H9 (cell line): ENCODE data around the gene GABBR2. TPM values are rescaled to one million over a fixed set of nuclear protein-coding genes. Genes with fewer than 3 reads are reported as not detected.
A peak's percentile ranks its signal among the peaks of the same experiment; 100 is the strongest.

Source experiments
- DNase-seq: peaks from one replicate; pipeline ENCODE4 v3.0.0-alpha.2; 2017
- H2AFZ ChIP-seq: one replicate; pipeline ENCODE4 v1.6.1; 2013; ENCODE audit warnings: mild to moderate bottlenecking, low read length, control low read depth, moderate library complexity
- H2AK5ac ChIP-seq: 2 replicates; pipeline ENCODE4 v1.6.1; 2013; ENCODE audit warnings: low read length, control low read depth, mixed read lengths; ENCODE audit not compliant: insufficient read length
- H2BK120ac ChIP-seq: one replicate; pipeline ENCODE4 v1.6.1; 2013; ENCODE audit warnings: low read depth, mild to moderate bottlenecking, low read length, control low read depth, inconsistent platforms; ENCODE audit not compliant: poor library complexity, severe bottlenecking
- H2BK12ac ChIP-seq: 2 replicates; pipeline ENCODE4 v1.6.1; 2013; ENCODE audit warnings: low read length, control low read depth, mixed read lengths, low read depth; ENCODE audit not compliant: insufficient read length
- H2BK15ac ChIP-seq: 2 replicates; pipeline ENCODE4 v1.6.1; 2013; ENCODE audit warnings: low read depth, low read length, control low read depth
- H2BK20ac ChIP-seq: one replicate; pipeline ENCODE4 v1.6.1; 2013; ENCODE audit warnings: low read depth, mild to moderate bottlenecking, low read length, control low read depth, inconsistent platforms; ENCODE audit not compliant: poor library complexity, severe bottlenecking
- H2BK5ac ChIP-seq: 2 replicates; pipeline ENCODE4 v1.6.1; 2013; ENCODE audit warnings: low read length, control low read depth, mixed read lengths; ENCODE audit not compliant: insufficient read length
- H3K14ac ChIP-seq: 2 replicates; pipeline ENCODE4 v1.6.1; 2013; ENCODE audit warnings: low read length, control low read depth; ENCODE audit not compliant: insufficient read depth
- H3K18ac ChIP-seq: 2 replicates; pipeline ENCODE4 v1.6.1; 2013; ENCODE audit warnings: low read depth, mild to moderate bottlenecking, mixed read lengths, low read length, control low read depth; ENCODE audit not compliant: insufficient read length
- H3K23ac ChIP-seq: 2 replicates; pipeline ENCODE4 v1.6.1; 2013; ENCODE audit warnings: low read length, control low read depth, mixed read lengths, low read depth; ENCODE audit not compliant: insufficient read length
- H3K23me2 ChIP-seq: 2 replicates; pipeline ENCODE4 v1.6.1; 2013; ENCODE audit warnings: low read depth, mild to moderate bottlenecking, mixed read lengths, low read length, control low read depth; ENCODE audit not compliant: insufficient read length, poor library complexity, severe bottlenecking
- H3K27ac ChIP-seq: 2 replicates; pipeline ENCODE4 v1.5.1; 2013; ENCODE audit warnings: low read length, control low read depth, mixed read lengths, low read depth; ENCODE audit not compliant: insufficient read length
- H3K27me3 ChIP-seq: 2 replicates; pipeline ENCODE4 v1.6.1; 2013; ENCODE audit warnings: low read length, control low read depth, inconsistent platforms; ENCODE audit not compliant: insufficient read depth
- H3K4ac ChIP-seq: 2 replicates; pipeline ENCODE4 v1.6.1; 2013; ENCODE audit warnings: low read depth, mild to moderate bottlenecking, control low read depth, inconsistent platforms, low read length, moderate library complexity
- H3K4me1 ChIP-seq: 2 replicates; pipeline ENCODE4 v1.6.1; 2013; ENCODE audit warnings: low read length, control low read depth, inconsistent platforms; ENCODE audit not compliant: insufficient read depth
- H3K4me2 ChIP-seq: 2 replicates; pipeline ENCODE4 v1.6.1; 2013; ENCODE audit warnings: low read length, control low read depth, mixed read lengths; ENCODE audit not compliant: insufficient read length, insufficient read depth
- H3K56ac ChIP-seq: 2 replicates; pipeline ENCODE4 v1.6.1; 2013; ENCODE audit warnings: low read depth, mild to moderate bottlenecking, mixed read lengths, low read length, control low read depth; ENCODE audit not compliant: insufficient read length
- H3K79me1 ChIP-seq: 2 replicates; pipeline ENCODE4 v1.6.1; 2013; ENCODE audit warnings: low read depth, mild to moderate bottlenecking, moderate library complexity, low read length, control low read depth, inconsistent platforms; ENCODE audit not compliant: insufficient read depth, poor library complexity, severe bottlenecking
- H3K79me2 ChIP-seq: 2 replicates; pipeline ENCODE4 v1.6.1; 2013; ENCODE audit warnings: low read length, control low read depth, inconsistent platforms; ENCODE audit not compliant: insufficient read depth
- H3K9ac ChIP-seq: 2 replicates; pipeline ENCODE4 v1.6.1; 2013; ENCODE audit warnings: low read length, control low read depth, mixed read lengths; ENCODE audit not compliant: insufficient read length; ENCODE audit errors: extremely low read depth
- H3K9me3 ChIP-seq: one replicate; pipeline ENCODE4 v1.6.1; 2013; ENCODE audit warnings: low read depth, low read length, inconsistent platforms; ENCODE audit not compliant: control insufficient read depth
- H3T11ph ChIP-seq: one replicate; pipeline ENCODE4 v1.6.1; 2013; ENCODE audit warnings: mild to moderate bottlenecking, low read length, control low read depth, inconsistent platforms
- H4K20me1 ChIP-seq: one replicate; pipeline ENCODE4 v1.6.1; 2013; ENCODE audit not compliant: control insufficient read depth, insufficient read length, insufficient read depth
- H4K5ac ChIP-seq: 2 replicates; pipeline ENCODE4 v1.6.1; 2013; ENCODE audit warnings: low read depth, mild to moderate bottlenecking, mixed read lengths, low read length, control low read depth; ENCODE audit not compliant: insufficient read length
- H4K8ac ChIP-seq: replicated peaks from 2 replicates; pipeline ENCODE4 v1.6.1; 2013; ENCODE audit warnings: low read length, control low read depth, mixed read lengths, low read depth; ENCODE audit not compliant: insufficient read length
- H4K91ac ChIP-seq: 2 replicates; pipeline ENCODE4 v1.6.1; 2013; ENCODE audit warnings: low read depth, mild to moderate bottlenecking, moderate library complexity, mixed read lengths, low read length, control low read depth; ENCODE audit not compliant: insufficient read length
- H3K27ac Mint-ChIP-seq, 3 experiments: 2 replicates in 2 of 3; 3 replicates in 1 of 3; pipeline ENCODE4 v1.8.0; 2020 to 2021; ENCODE audit warnings: mixed read lengths in 3 of 3, mild to moderate bottlenecking in 1 of 3, moderate library complexity in 1 of 3
- H3K27me3 Mint-ChIP-seq: 2 replicates; pipeline ENCODE4 v1.8.0; 2021; ENCODE audit warnings: low read depth, mild to moderate bottlenecking, moderate library complexity, mixed read lengths
- H3K36me3 Mint-ChIP-seq, 3 experiments: 2 replicates in 2 of 3; 3 replicates in 1 of 3; pipeline ENCODE4 v1.8.0; 2020 to 2021; ENCODE audit warnings: low read depth in 3 of 3, mixed read lengths in 3 of 3; ENCODE audit not compliant: insufficient read depth in 1 of 3
- H3K4me1 Mint-ChIP-seq, 2 experiments: 2 replicates each; pipeline ENCODE4 v1.8.0; 2020; ENCODE audit warnings: mixed read lengths in 2 of 2
- H3K4me3 Mint-ChIP-seq, 2 experiments: 2 replicates in 1 of 2; 3 replicates in 1 of 2; pipeline ENCODE4 v1.8.0; 2020 to 2021; ENCODE audit warnings: mild to moderate bottlenecking in 2 of 2, mixed read lengths in 2 of 2, moderate library complexity in 1 of 2
- H3K9me3 Mint-ChIP-seq, 2 experiments: 2 replicates in 1 of 2; 3 replicates in 1 of 2; pipeline ENCODE4 v1.8.0; 2020; ENCODE audit warnings: mild to moderate bottlenecking in 2 of 2, mixed read lengths in 2 of 2, moderate library complexity in 1 of 2
- WGBS: extraction: QIAGEN DNeasy Blood & Tissue Kit; methylation state at CpG from one replicate; pipeline ENCODE4 v1.1.7; 2013; ENCODE audit warnings: missing lambda C conversion rate, low lambda C conversion rate, mixed read lengths; ENCODE audit not compliant: insufficient read length; ENCODE audit errors: extremely low coverage; 5-methylcytosine and 5-hydroxymethylcytosine counted together
- total RNA-seq: library from RNA; stranded (reverse); gene quantifications from 2 replicates; pipeline ENCODE4 v1.2.1, GENCODE V29; 2021
- TF ChIP-seq, protein P1 (sequence below): fragments of 200-600 bp; sonication (generic); conservative IDR thresholded peaks from 3 replicates; pipeline ENCODE4 v1.8.0; 2021; ENCODE audit warnings: antibody characterized with exemption, mild to moderate bottlenecking

Gene GABBR2
- total RNA-seq, 1 experiment from 2014 or later: 0.66 TPM

- Histone ChIP-seq H3K23me2 (peaks cover 3% of the 10 kb centered on the region), H3K4me2 (no peak overlapping the region), H2AK5ac (no peak overlapping the region), H3K18ac (no peak overlapping the region), H4K5ac (no peak overlapping the region), H3K14ac (no peak overlapping the region), H2BK120ac (no peak overlapping the region), H3K9ac (no peak overlapping the region), H3K27ac (no peak overlapping the region), H4K8ac (no peak overlapping the region), H3K4me1 (no peaks in the 10 kb centered on the region), H4K91ac (no peak overlapping the region), H3K4ac (no peak overlapping the region), H3K27me3 (no peaks in the 10 kb centered on the region), H2BK20ac (no peak overlapping the region), H3K79me1 (no peaks in the 10 kb centered on the region), H3K9me3 (no peaks in the 10 kb centered on the region), H3K79me2 (no peaks in the 10 kb centered on the region), H2BK15ac (no peak overlapping the region), H2BK5ac (no peak overlapping the region), H2BK12ac (no peak overlapping the region), H4K20me1 (no peaks in the 10 kb centered on the region), H2AFZ (no peak overlapping the region), H3T11ph (no peak overlapping the region), H3K56ac (no peak overlapping the region), H3K23ac (no peak overlapping the region)
- peaks cover 0 to 2% (median 0%) of the 10 kb centered on the region in 3 experiments; a peak in 1 of 7 replicates for H3K36me3 Mint-ChIP-seq
- no peak overlapping the region for H3K4me3 Mint-ChIP-seq
- TF ChIP-seq, protein P1, sequence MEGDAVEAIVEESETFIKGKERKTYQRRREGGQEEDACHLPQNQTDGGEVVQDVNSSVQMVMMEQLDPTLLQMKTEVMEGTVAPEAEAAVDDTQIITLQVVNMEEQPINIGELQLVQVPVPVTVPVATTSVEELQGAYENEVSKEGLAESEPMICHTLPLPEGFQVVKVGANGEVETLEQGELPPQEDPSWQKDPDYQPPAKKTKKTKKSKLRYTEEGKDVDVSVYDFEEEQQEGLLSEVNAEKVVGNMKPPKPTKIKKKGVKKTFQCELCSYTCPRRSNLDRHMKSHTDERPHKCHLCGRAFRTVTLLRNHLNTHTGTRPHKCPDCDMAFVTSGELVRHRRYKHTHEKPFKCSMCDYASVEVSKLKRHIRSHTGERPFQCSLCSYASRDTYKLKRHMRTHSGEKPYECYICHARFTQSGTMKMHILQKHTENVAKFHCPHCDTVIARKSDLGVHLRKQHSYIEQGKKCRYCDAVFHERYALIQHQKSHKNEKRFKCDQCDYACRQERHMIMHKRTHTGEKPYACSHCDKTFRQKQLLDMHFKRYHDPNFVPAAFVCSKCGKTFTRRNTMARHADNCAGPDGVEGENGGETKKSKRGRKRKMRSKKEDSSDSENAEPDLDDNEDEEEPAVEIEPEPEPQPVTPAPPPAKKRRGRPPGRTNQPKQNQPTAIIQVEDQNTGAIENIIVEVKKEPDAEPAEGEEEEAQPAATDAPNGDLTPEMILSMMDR: no peak
- 0 out of 4 replicates have a peak, but pooled peaks cover 0 to 2% of the 10 kb centered on the region in 2 experiments for H3K4me1 Mint-ChIP-seq
- H3K27me3 Mint-ChIP-seq: peaks cover 6% of the 10 kb centered on the region
- no CpG with 5 or more reads among the region's 4 CpGs for WGBS
- H3K27ac Mint-ChIP-seq: no peak overlapping the region
- H3K9me3 Mint-ChIP-seq: peaks cover 0 to 4% of the 10 kb centered on the region in 2 experiments; a peak in 1 of 5 replicates
- DNase-seq: peak; percentile 12
Observed at GRCh38 chr9:98515506-98516204, 193.1 kb downstream of the GABBR2 start.
